NCI-H1092 (cell line): ENCODE measurements around the gene CBLL1.

Experiments
- DNase-seq: peaks from one replicate; lab custom pipeline; 2025; lab: John Stamatoyannopoulos, UW

The CBLL1 gene, protein sequence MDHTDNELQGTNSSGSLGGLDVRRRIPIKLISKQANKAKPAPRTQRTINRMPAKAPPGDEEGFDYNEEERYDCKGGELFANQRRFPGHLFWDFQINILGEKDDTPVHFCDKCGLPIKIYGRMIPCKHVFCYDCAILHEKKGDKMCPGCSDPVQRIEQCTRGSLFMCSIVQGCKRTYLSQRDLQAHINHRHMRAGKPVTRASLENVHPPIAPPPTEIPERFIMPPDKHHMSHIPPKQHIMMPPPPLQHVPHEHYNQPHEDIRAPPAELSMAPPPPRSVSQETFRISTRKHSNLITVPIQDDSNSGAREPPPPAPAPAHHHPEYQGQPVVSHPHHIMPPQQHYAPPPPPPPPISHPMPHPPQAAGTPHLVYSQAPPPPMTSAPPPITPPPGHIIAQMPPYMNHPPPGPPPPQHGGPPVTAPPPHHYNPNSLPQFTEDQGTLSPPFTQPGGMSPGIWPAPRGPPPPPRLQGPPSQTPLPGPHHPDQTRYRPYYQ

DNA sequence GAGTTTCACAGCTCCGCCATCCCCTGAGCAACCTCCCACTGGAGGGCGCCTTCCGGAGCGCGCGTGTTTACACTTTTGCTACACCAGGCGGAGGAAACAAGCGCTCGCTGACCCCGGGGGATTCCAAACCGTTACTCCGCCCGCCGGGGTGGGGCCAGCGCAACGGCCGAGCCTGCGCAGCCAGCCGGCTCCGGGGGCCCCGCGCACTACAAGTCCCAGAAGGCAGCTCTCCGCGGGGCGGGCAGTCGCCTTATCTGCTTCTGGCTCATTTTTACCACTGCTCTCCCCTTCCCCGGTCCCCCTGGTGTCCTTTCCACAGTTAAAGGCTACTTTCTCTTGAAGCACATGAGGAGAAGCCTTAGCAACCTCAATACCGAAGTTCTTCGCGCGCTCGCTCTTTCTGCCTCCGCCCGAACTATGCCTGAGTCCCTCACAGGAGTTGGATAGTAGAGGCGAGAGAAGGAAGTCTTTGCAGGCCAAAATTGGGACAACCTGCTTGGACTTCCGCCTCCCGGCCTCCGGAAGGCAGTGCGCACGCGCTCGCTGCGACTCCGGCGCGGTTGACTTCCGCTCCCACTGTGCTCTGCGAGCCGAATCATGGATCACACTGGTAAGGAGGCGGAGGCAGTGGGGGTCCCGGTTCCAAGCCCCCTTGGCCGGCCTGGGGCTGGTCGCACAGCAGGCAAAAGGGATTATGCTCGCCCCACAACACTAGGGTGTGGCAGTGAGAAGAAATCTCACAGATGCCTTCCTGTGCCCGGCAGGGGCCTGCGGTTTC, at the start of gene CBLL1:
Gene CBLL1, plus strand, starts transcription at position 576 of the 778 bp plus-strand sequence. Its CDS starts 22 bp downstream, at position 598.
- peak; percentile 96 for DNase-seq

DNA sequence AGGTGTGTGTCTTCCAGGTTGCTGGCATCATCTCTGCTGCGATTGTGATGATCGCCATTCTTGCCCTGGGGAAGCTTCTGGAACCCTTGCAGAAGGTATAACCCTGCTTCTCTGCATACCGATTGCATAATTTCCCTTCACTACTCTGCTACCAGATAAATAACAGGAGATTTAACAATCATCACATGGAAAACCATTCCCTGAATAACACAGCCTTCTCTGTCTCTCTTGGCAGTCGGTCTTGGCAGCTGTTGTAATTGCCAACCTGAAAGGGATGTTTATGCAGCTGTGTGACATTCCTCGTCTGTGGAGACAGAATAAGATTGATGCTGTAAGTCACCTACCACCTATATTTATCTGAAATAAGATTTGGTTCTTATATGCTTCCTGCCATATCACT, 49.6 kb upstream of the CBLL1 start:
- DNase-seq: peak; percentile 33

DNA sequence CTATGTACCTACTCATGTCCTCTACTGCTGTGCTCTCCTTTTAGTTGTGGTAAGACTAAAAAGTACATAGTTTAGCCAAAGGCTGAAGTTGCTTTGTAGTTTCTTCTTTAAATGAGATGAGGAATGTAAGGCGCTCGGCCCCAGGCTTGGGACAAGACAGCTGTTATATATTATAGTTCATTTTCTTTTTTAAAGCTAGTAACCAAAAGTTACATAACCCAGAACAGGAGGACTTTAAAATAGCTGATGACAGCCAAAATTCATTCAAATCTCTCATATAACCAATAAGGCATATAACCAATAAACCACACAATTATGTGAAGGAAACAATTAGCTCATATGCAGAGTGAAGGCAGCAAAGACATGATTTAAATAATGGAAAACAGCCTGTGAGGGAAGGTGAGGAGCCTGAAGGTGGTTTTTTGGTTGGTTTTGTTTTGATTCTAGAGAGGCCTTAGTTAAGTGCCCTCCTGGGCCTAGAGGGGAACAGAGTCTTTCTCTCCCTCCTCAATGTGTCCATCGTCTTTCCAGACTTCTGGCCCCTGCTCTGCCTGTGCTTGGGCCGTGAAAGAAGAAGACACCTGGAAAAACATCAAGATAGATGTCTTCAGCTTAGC, 47.5 kb upstream of the CBLL1 start:
- no peak for DNase-seq

DNA sequence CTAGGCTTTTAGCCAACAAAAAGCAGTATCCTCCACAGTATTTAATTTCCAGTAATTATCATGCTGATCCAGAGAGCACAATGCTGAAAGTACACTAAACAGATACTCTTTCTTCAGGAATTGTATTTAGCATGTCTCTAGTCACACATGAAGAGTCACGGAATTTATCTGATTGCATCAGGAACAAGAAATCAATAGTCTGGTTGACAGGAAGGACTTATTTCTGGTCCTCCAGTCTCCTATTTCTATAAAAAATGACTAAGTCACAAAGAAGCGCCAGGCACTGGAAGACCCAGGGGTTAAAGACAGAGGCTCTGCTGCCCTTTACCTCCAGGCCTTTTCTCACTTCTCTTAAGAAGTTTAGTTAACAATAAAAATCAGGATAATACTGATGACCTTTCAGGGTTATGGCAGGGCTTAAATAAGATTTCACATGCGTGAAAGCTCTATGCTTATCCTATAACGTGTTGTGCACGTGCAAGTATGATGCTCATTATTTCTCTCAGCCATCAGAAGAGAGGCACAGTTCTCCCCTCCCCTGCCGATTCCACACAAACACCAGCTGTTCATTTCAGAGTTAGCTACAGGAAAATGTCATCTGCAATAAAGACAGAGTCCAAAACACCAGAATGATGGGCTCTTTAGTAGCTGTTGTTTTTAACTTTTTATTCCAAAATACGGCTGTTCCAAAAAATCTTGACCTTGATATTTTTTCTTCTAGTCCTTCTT, 46.5 kb upstream of the CBLL1 start:
- no peak for DNase-seq

DNA sequence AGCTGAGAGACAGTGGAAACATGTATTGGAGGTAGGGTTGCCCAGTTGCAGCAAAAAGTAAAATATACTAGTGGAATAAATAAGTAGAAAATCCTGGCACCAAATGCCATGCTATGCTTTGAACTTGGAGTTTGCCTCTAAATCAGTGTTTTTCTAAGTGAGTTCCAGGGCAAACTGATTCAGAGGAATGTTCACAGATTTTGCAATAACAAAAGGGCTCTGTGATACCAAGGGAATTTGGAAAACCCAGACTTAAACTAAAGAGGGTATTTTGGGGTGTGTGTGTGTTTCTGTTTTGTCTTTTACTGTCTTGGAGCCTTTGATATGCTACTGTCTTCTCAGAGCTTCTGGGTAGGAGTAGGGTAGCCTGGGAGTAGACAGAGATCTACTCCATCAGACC, 43.4 kb upstream of the CBLL1 start:
- no peak for DNase-seq

DNA sequence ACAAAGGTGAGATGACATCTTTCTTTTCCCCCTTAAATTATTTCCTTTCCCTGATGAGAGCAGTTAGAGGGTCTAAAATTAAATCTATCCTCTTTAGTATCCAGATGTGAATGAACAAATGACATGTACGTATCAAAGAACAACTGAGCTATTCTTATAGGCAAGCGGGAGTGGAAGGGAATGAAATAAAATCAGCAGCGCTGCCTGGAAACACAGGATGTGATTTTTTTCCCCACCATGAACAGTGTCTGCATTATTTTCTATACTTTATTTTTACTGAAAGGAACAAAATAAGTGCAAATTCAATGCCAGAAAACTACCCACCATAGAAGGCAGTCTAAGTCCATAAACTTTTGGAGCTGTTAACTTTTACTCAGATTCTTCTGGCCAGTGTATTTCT, 42.8 kb upstream of the CBLL1 start:
- no peak for DNase-seq

DNA sequence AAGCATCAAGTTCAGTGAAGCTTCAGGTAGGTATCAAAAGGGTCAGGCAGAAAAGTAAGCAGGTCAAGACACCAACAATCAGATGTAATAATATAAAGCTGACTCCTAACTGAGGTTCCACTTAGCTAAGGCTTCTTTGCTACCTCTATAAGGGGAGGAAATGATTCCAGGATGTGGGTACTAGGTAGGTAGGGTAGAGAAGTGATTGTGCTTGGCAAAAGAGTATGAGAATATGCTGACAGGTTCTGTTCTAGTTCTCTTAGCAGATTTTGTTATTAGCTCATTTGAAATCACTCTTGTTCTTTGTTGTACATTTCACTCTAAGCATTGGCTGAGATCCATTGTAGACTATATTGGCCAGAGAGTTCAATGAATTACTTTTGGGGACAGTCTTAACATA, 40.7 kb upstream of the CBLL1 start:
- DNase-seq: no peak

DNA sequence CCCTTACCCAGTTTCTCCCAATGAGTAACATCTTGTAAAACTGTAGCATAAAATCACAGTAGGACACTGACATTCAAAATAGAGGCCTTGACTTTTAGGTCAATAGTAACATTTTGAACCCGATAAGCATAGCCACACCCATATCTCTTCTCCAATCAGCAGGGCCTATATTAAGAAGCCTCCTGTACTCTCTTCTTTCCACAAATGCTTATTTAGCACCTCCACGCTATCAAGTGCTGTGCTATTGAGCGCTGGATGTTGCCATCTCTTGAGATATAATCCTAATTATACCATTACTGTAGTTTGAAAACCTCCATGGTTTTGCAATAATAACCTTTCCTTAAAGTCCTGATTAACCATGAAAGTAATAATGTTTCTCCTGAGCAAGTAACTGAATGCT, 40.1 kb upstream of the CBLL1 start:
- DNase-seq: no peak

DNA sequence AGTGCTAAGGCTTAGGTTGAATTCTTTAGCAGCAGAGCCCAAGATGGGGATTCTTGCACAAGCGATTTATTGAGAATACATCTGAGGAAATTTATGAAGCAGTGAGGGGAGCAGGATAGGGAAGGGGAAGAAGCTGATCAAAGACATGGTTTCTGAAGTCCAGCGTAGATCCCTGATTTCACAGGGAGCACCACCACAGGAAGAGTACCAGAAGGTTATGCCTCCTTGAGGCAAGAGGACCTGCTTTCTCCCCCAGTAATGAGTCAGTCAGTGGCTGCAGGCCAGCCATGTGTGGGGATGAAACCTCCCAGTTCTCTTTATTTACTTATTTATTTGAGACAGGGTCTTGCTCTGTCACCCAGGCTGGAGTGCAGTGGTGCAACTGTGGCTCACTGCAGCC, 35.0 kb upstream of the CBLL1 start:
- no peak for DNase-seq

DNA sequence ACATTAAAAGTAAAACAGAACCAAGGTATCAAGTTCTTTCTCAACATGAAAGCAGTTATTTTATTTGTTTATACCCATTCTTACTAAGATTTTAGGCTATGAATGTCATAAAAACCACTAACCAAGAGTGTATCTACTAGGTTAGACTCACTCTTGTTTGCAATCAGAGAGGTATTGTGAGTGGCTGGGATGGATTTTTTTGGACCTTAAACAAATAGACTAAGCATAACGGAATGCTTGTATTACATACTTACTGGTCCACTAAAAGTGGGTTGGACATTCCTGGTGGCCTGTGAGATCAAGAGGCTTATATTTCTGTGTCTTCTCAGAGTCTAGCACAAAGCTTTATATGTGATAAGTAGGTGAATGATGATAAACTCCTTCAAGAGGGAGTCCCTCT, 32.6 kb upstream of the CBLL1 start:
- DNase-seq: no peak

DNA sequence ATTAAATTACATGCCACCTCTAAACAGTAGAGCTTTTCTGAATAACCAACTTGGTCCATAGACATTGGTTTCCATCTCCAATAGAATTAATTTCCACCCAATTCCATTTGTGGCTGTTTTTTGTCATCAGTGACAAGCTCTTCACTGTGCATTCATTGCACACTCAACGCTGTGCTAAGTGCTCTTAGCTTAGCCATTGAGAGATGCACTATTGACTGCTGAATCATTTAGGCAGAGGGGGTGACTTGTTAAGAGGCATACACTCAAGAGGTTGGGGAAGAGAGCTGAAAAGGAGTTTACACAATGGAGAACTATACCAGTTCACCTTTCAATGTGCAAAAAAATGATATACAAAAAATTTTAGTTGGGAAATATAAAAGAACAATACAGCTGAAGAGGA, 31.9 kb upstream of the CBLL1 start:
- peak; percentile 87 for DNase-seq

DNA sequence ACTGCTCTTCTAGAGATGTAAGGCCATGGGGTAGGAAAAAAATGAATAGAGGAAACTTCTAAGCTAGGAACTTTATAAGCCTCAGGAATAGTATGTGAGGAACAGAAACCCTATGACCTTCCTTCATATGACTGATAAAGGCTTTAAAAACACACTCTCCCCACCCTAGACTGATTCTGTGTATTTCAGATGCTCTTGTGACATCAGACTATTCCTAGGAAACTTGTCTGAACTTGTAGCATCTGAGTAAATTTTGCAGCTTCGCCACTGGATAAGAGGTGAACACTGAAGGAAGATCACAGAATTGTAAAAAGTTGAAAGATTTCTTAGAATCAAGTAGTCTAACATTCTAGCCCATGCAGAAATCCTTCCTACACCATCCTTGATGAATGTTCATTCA, 31.0 kb upstream of the CBLL1 start:
- no peak for DNase-seq

DNA sequence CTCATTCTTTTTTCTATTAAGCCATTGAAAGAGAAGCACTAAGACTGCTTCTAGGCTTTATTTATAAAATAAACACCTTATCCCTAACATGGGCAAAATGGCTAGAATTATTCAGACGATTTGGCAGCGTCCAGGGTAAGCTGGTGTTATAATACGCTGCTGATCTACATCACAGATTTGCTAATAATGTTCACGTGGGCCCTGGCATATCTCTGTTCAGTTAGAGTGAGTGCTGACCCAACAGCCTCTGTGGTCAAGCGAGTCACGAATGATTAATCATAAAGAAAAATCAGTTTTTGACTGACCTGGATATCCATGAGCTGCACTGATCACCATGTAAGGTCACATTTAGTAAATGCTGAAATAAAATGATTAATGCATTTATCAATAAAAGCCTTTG, 28.4 kb upstream of the CBLL1 start:
- DNase-seq: no peak

DNA sequence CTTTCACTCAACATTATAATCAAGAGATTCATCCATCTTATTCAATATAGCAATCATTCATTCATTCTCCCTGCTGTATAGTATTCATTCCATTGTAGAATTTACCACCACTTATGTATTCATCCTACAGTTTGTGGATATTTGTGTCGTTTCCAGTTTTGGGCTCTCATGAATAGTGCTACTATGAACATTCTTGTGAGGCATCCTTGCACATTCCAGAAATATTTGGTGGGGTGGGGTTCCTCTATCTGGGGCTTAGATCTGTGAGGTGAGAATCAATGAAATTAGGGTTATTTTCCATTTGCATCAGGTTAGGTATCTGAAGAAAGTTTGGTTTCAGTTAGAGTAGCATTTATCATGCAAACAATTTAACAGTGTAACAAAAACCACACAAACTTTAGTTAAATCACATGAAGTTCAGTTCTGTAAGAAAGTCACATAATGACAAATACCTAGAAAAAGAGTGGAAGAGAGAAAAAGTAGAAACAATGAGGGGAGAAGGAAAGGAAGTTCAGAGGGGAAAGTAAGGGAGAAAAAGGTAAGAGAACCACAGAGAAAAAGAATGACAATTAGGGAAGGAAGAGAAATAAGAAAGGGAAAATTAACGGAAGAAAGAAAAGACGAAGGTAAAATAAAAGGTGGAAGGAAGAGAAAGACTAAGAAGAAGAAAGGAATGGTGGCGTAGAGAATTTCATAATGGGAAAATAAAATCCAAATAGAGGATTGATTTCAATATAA, 25.3 kb upstream of the CBLL1 start:
- DNase-seq: no peak

DNA sequence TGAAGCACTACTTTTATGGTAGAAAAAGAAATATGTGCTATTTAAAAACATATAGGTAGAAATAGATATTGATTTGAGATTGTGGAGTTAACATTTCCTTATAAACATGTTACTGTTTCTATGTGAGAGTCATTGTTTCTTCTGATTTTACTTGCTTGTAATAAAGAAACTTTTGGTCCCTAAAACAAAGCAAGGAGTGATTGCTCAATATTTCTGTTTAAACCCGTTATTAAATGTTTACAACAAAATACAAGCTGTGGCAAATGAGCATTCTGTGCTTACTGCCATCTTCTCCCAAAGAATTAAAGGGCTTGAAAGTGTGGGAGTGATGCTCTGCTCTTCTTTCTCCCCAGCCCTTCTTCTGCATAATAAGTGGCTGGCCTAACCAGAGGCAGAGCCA, 22.7 kb upstream of the CBLL1 start:
- no peak for DNase-seq

DNA sequence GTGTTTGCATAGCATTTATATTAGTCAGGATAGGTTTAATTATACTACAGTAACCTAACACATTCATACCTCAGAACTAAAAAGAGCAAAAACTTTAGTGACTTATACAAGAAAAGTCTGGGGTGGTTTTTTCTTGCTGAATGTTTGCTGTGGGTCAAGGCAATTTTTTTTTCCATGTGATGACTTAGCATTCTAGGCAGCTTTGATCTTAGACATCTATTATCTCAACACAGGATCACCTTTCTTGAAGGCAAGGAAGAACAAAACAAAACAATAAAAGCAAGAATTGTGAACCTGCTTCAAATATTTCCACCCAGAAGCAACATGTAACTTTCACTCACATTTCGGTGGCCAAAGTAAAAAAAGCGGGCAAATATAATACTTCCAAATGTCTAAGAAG, 20.7 kb upstream of the CBLL1 start:
- DNase-seq: no peak

DNA sequence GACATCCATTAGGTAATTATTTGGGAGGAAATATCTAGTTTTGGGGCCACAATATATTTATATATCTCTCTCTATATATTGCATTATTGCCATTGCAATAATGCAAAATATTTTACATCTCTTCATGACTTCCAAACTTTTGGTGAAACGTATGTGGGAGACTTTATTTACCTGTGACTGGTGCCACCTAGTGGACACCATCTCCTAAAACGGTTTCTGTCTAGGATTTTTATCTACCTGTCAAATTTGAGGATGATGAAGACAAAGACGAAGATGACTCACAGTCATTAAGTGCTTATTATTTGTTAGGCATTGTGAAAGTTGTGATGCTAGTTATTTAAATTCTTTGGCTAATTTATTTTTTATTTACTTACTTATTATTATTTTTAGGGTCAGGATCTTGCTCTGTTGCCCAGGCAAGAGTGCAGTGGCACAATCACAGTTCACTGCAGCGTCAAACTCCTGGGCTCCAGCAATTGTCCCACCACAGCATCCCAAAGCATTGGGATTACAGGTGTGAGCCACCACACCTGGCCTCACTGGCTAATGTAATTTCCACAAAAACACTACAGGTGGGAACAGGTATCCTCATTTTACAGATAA, 18.7 kb upstream of the CBLL1 start:
- peak; percentile 46 for DNase-seq

DNA sequence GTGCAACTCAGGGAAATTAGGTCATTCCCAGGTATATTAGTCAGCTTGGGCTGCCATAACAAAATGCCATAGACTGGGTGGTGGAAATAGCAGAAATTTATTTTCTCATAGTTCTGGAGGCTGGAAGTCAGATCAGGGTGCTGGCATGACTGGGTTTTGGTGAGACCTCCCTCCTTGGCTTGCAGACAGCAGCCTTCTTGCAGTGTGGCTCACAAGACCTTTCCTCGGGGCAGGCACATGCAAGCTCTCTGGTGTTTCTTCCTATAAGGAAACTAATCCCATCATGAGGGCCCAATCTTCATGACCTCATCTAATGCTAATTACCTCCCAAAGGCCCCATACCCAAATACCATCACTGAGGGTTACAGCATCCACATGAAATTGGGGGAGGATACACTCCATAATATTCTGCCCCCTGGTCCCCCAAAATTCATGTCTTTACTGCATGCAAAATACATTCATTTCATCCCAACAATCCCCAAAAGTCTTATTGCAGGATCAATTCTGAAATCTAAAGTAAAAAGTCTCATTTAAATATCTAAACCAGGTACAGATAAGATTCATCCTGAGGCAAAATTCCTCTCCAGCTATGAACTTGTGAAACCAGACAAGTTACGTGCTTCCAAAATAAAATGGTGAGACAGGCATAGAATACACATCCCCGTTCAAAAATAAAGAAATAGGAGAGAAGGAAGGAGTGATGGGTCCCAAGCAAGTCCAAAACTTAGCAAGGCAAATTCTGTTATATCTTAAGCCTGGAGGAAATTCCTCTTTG, 17.4 kb upstream of the CBLL1 start:
- DNase-seq: no peak

DNA sequence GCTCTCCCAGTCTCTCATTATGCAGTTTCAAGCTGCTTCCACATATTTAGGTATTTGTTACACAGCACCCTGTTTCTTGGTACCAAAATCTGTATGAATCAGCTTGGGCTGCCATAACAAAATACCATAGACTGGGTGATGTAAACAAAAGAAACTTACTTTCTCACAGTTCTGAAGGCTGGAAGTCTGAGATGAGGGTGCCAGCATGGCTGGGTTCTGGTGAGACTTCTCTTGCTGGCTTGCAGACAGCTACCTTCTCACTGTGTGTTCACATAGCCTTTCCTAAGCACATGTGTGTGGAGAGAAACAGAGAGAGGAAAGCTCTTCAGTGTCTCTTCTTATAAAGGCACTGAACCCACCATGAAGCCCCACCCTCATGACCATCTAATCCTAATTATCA, 15.7 kb upstream of the CBLL1 start:
- DNase-seq: no peak
